ENCODE results near the gene SLC25A18.

The SLC25A18 gene

GRCh38 chr22:17537155-17537554, 26.1 kb upstream of the SLC25A18 start:
- TF ChIP-seq, protein P1, sequence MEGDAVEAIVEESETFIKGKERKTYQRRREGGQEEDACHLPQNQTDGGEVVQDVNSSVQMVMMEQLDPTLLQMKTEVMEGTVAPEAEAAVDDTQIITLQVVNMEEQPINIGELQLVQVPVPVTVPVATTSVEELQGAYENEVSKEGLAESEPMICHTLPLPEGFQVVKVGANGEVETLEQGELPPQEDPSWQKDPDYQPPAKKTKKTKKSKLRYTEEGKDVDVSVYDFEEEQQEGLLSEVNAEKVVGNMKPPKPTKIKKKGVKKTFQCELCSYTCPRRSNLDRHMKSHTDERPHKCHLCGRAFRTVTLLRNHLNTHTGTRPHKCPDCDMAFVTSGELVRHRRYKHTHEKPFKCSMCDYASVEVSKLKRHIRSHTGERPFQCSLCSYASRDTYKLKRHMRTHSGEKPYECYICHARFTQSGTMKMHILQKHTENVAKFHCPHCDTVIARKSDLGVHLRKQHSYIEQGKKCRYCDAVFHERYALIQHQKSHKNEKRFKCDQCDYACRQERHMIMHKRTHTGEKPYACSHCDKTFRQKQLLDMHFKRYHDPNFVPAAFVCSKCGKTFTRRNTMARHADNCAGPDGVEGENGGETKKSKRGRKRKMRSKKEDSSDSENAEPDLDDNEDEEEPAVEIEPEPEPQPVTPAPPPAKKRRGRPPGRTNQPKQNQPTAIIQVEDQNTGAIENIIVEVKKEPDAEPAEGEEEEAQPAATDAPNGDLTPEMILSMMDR (IDR thresholded peaks at IDR 0.05; ENCODE audit: borderline replicate concordance, insufficient read depth, low read depth, low read length): no peak
- no peak overlapping the region for H3K4me3 ChIP-seq (ENCODE audit: low read depth, low read length)

DNA sequence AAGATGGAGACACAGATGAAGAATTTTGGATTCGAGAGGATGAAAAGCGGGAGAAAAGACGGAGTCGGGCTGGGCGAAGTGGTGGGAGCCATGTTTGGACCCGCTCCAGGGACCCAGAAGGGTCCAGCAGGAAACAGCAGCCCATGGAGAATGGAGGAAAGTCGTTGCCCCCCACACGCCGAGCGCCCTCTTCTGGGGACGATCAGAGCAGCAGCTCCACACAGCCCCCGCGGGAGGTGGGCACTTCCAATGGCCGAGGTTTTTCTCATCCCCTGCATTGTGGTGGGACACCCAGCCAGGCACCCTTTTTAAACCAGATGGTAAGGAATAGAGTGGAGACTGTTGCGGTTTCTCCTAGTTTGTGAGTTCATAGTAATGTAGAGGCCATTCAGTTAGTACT, 22.8 kb upstream of the SLC25A18 start:
- no peak overlapping the region for H3K4me3 ChIP-seq (ENCODE audit: low read depth, low read length)
- TF ChIP-seq, protein P1 (IDR thresholded peaks at IDR 0.05; ENCODE audit: borderline replicate concordance, insufficient read depth, low read depth, low read length): 0 out of 2 replicates have a peak, but pooled peaks have one; percentile 17

DNA sequence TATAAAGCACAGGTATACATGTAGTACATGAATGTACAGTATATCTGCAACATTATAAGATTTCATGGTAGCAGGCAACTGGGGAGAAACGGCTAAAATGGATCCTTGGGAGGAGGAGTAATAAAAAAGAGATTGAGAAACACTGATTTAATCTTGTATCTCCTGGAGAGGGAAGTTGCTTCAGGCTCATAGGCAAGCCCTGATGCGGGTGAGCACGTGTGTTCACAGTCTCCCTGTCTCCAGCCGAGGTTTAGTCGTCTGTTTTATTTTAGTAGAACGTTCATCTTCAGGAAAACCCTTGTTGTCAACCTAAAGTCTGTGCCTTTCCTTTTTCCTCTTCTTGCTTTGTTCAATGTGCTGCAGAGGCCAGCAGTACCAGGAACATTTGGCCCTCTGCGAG, 21.8 kb upstream of the SLC25A18 start:
- H3K4me3 ChIP-seq (ENCODE audit: low read depth, low read length): no peak overlapping the region
- TF ChIP-seq, protein P1 (IDR thresholded peaks at IDR 0.05; ENCODE audit: borderline replicate concordance, insufficient read depth, low read depth, low read length): no peak

DNA sequence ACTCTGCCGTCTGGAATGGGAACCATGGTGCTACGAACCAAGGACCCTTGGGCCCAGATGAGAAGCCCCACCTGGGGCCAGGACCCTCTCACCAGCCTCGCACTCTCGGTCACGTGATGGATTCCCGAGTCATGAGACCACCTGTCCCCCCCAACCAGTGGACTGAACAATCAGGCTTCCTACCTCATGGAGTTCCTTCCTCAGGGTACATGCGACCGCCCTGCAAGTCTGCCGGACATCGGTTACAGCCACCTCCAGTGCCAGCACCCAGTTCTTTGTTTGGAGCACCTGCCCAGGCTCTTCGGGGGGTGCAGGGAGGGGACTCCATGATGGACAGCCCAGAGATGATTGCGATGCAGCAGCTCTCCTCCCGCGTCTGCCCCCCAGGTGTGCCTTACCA, 20.8 kb upstream of the SLC25A18 start:
- no peak overlapping the region for H3K4me3 ChIP-seq (ENCODE audit: low read depth, low read length)
- TF ChIP-seq, protein P1 (IDR thresholded peaks at IDR 0.05; ENCODE audit: borderline replicate concordance, insufficient read depth, low read depth, low read length): no peak

- H3K4me3 ChIP-seq (ENCODE audit: low read depth, low read length): no peak overlapping the region
Measured at GRCh38 chr22:17548010-17548755, 15.1 kb upstream of the SLC25A18 start.

GRCh38 chr22:17548756-17549035, 14.6 kb upstream of the SLC25A18 start:
- H3K4me3 ChIP-seq (ENCODE audit: low read depth, low read length): no peak overlapping the region
- TF ChIP-seq, protein P1 (IDR thresholded peaks at IDR 0.05; ENCODE audit: borderline replicate concordance, insufficient read depth, low read depth, low read length): no peak

More at GRCh38 chr22:17548010-17548755, 15.1 kb upstream of the SLC25A18 start:
- TF ChIP-seq, protein P1 (IDR thresholded peaks at IDR 0.05; ENCODE audit: borderline replicate concordance, insufficient read depth, low read depth, low read length): no peak

DNA sequence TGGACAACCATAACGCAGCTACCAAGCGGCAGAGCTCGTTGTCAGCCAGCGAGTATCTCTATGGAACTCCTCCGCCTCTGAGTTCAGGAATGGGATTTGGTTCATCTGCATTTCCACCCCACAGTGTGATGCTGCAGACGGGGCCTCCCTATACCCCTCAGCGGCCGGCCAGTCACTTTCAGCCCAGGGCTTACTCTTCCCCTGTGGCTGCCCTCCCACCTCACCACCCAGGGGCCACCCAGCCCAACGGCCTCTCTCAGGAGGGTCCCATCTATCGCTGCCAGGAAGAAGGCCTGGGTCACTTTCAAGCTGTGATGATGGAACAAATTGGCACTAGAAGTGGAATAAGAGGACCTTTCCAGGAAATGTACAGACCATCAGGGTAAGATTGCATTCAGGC, 14.1 kb upstream of the SLC25A18 start:
- TF ChIP-seq, protein P1 (IDR thresholded peaks at IDR 0.05; ENCODE audit: borderline replicate concordance, insufficient read depth, low read depth, low read length): no peak
- H3K4me3 ChIP-seq (ENCODE audit: low read depth, low read length): no peak overlapping the region
